Neuronal stem cell (in vitro differentiated cells): ENCODE data around the gene CCDC9B.
A peak's percentile ranks its signal among the peaks of the same experiment; 100 is the strongest.

ENCODE experiments used
- DNase-seq: peaks from one replicate; pipeline ENCODE4 v3.0.0-alpha.2; 2013; ENCODE audit warnings: low spot score
- H2AFZ ChIP-seq: one replicate; pipeline ENCODE4 v1.6.1; 2013; ENCODE audit warnings: mild to moderate bottlenecking, low read length, inconsistent platforms
- H2AK5ac ChIP-seq: 2 replicates; pipeline ENCODE4 v1.6.1; 2013; ENCODE audit warnings: low read depth, mild to moderate bottlenecking, inconsistent platforms, low read length, moderate library complexity, mixed read lengths
- H2BK120ac ChIP-seq: 2 replicates; pipeline ENCODE4 v1.6.1; 2013; ENCODE audit warnings: low read depth, mild to moderate bottlenecking, inconsistent platforms, low read length, moderate library complexity, mixed read lengths
- H2BK12ac ChIP-seq: one replicate; pipeline ENCODE4 v1.6.1; 2013; ENCODE audit warnings: low read length, inconsistent platforms
- H2BK15ac ChIP-seq: 2 replicates; pipeline ENCODE4 v1.6.1; 2013; ENCODE audit warnings: mild to moderate bottlenecking, low read length, inconsistent platforms, mixed read lengths
- H2BK5ac ChIP-seq: one replicate; pipeline ENCODE4 v1.6.1; 2013; ENCODE audit warnings: inconsistent platforms, mild to moderate bottlenecking, low read length, moderate library complexity
- H3K14ac ChIP-seq: one replicate; pipeline ENCODE4 v1.6.1; 2013; ENCODE audit warnings: low read length, inconsistent platforms
- H3K18ac ChIP-seq: 2 replicates; pipeline ENCODE4 v1.6.1; 2013; ENCODE audit warnings: low read length, inconsistent platforms
- H3K23ac ChIP-seq: 2 replicates; pipeline ENCODE4 v1.6.1; 2013; ENCODE audit warnings: low read depth, mild to moderate bottlenecking, mixed read lengths, low read length, inconsistent platforms; ENCODE audit not compliant: poor library complexity
- H3K27ac ChIP-seq: replicated peaks from 3 replicates; pipeline ENCODE4 v1.5.1; 2013; ENCODE audit warnings: low read length, inconsistent platforms
- H3K27me3 ChIP-seq, 3 experiments: 2 replicates each; pipeline ENCODE4 v1.6.1; 2013; ENCODE audit warnings: low read length in 3 of 3, mild to moderate bottlenecking in 2 of 3, inconsistent platforms in 1 of 3, low read depth in 1 of 3, mixed read lengths in 1 of 3, moderate library complexity in 1 of 3; ENCODE audit not compliant: control insufficient read depth in 3 of 3, insufficient read depth in 3 of 3
- H3K36me3 ChIP-seq, 2 donors: replicated peaks in 1 of 2; 2 replicates each; pipeline ENCODE4 v1.6.1; 2013; ENCODE audit warnings: low read length in 2 of 2; ENCODE audit not compliant: control insufficient read depth in 2 of 2, insufficient read depth in 2 of 2
- H3K4ac ChIP-seq: 2 replicates; pipeline ENCODE4 v1.6.1; 2013; ENCODE audit warnings: inconsistent platforms, mild to moderate bottlenecking, low read length, moderate library complexity
- H3K4me1 ChIP-seq, 2 donors: 1 replicate in 1 of 2; 2 replicates in 1 of 2; pipeline ENCODE4 v1.6.1; 2013; ENCODE audit warnings: low read length in 2 of 2, low read depth in 1 of 2; ENCODE audit not compliant: control insufficient read depth in 2 of 2, insufficient read depth in 1 of 2
- H3K4me2 ChIP-seq: one replicate; pipeline ENCODE4 v1.6.1; 2013; ENCODE audit warnings: mild to moderate bottlenecking, low read length, inconsistent platforms; ENCODE audit not compliant: insufficient read depth, poor library complexity, severe bottlenecking
- H3K4me3 ChIP-seq, 2 donors: 2 replicates each; pipeline ENCODE4 v1.5.1; 2013; ENCODE audit warnings: low read length in 2 of 2, mild to moderate bottlenecking in 2 of 2, inconsistent platforms in 1 of 2, moderate library complexity in 1 of 2
- H3K79me1 ChIP-seq: one replicate; pipeline ENCODE4 v1.6.1; 2013; ENCODE audit warnings: low read depth, mild to moderate bottlenecking, inconsistent platforms, low read length, moderate library complexity
- H3K9ac ChIP-seq: one replicate; pipeline ENCODE4 v1.6.1; 2013; ENCODE audit warnings: mild to moderate bottlenecking, low read depth, low read length, inconsistent platforms; ENCODE audit not compliant: poor library complexity
- H3K9me3 ChIP-seq, 2 donors: replicated peaks in 1 of 2; 2 replicates each; pipeline versions ENCODE3 to v1.6.1; 2013; ENCODE audit warnings: low read length in 2 of 2, mild to moderate bottlenecking in 2 of 2, inconsistent platforms in 1 of 2, low read depth in 1 of 2, mixed read lengths in 1 of 2, moderate library complexity in 1 of 2; ENCODE audit not compliant: control insufficient read depth in 2 of 2, insufficient read depth in 1 of 2
- H4K8ac ChIP-seq: one replicate; pipeline ENCODE4 v1.6.1; 2013; ENCODE audit warnings: low read depth, mild to moderate bottlenecking, inconsistent platforms, low read length, moderate library complexity
- H4K91ac ChIP-seq: one replicate; pipeline ENCODE4 v1.6.1; 2013; ENCODE audit warnings: low read length, low read depth, mild to moderate bottlenecking, inconsistent platforms; ENCODE audit not compliant: poor library complexity
- WGBS, 2 donors: extraction: QIAGEN DNeasy Blood & Tissue Kit; methylation state at CpG; one replicate each; pipeline ENCODE4 v1.1.7; 2013; ENCODE audit warnings: missing lambda C conversion rate in 2 of 2, mixed read lengths in 1 of 2; ENCODE audit not compliant: insufficient read length in 2 of 2, insufficient replicate concordance in 1 of 2; ENCODE audit errors: extremely low coverage in 2 of 2; 5-methylcytosine and 5-hydroxymethylcytosine counted together

CCDC9B gene

DNA sequence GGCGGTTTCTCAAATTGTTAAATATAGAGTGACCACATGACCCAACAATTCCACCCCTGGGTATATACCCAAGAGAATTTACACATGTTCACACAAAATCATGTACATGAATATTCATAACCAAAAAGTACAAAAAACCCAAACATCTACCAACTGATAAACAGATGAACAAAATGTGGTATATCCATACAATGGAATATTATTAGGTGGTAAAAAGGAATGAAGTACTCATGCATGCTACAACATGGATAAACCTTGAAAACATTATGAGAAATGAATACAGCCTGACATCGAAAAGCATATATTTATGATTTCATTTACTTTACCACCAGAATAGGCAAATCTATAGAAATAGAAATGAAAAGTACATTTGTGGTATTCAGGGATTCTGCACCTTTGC is 40.4 kb downstream of the CCDC9B start:
- no peak overlapping the region for H3K9ac ChIP-seq
- H2BK5ac ChIP-seq, result no peak overlapping the region
- no peak overlapping the region for H2BK15ac ChIP-seq
- H3K4ac ChIP-seq, result no peak overlapping the region
- no peak overlapping the region for H3K14ac ChIP-seq
- peaks cover 7 to 8% of the 10 kb centered on the region in 2 donors for H3K4me1 ChIP-seq
- H2AK5ac ChIP-seq, result no peak overlapping the region
- no peak overlapping the region for H3K18ac ChIP-seq
- no peak overlapping the region for H4K91ac ChIP-seq
- H3K36me3 ChIP-seq, result no peaks in the 10 kb centered on the region
- H2BK12ac ChIP-seq, result no peak overlapping the region
- H3K23ac ChIP-seq, result no peak overlapping the region
- no peak overlapping the region for H4K8ac ChIP-seq
- WGBS, 2 donors, result no CpG with 5 or more reads among the region's 2 CpGs
- no peak overlapping the region for H3K27ac ChIP-seq
- H3K4me3 ChIP-seq, result no peak overlapping the region
- no peak overlapping the region for H2AFZ ChIP-seq
- H3K4me2 ChIP-seq, result no peak overlapping the region
- no peaks in the 10 kb centered on the region for H3K27me3 ChIP-seq
- DNase-seq, result no peak
- H3K79me1 ChIP-seq, result no peaks in the 10 kb centered on the region
- H2BK120ac ChIP-seq, result no peak overlapping the region
- H3K9me3 ChIP-seq, result peaks cover 0 to 16% of the 10 kb centered on the region in 2 donors

- no peaks in the 10 kb centered on the region for H3K36me3 ChIP-seq
- H3K9me3 ChIP-seq, result peaks cover 1 to 16% of the 10 kb centered on the region in 2 donors
- no peak for DNase-seq
- no peak overlapping the region for H3K14ac ChIP-seq
- H4K8ac ChIP-seq, result no peak overlapping the region
- no peak overlapping the region for H2AFZ ChIP-seq
- H3K4me3 ChIP-seq, result peak overlapping the region in 1 of 2 donors; percentile 15
- H2BK15ac ChIP-seq, result no peak overlapping the region
- H3K4me2 ChIP-seq, result no peak overlapping the region
- no peak overlapping the region for H3K4ac ChIP-seq
- H2AK5ac ChIP-seq, result peak overlapping the region; percentile 54
- H3K79me1 ChIP-seq, result no peaks in the 10 kb centered on the region
- peaks cover 17 to 26% of the 10 kb centered on the region in 2 donors for H3K4me1 ChIP-seq
- no peak overlapping the region for H3K9ac ChIP-seq
- H2BK120ac ChIP-seq, result no peak overlapping the region
- H2BK12ac ChIP-seq, result no peak overlapping the region
- peak overlapping the region; percentile 1 for H3K23ac ChIP-seq
- H3K27ac ChIP-seq, result no peak overlapping the region
- no peak overlapping the region for H3K18ac ChIP-seq
- H4K91ac ChIP-seq, result no peak overlapping the region
- H2BK5ac ChIP-seq, result peak overlapping the region; percentile 58
- no CpG with 5 or more reads among the region's 17 CpGs for WGBS, 2 donors
- H3K27me3 ChIP-seq, result no peaks in the 10 kb centered on the region
These were observed 42.4 kb downstream of the CCDC9B start for GRCh38 chr15:40298216-40298935.

DNA sequence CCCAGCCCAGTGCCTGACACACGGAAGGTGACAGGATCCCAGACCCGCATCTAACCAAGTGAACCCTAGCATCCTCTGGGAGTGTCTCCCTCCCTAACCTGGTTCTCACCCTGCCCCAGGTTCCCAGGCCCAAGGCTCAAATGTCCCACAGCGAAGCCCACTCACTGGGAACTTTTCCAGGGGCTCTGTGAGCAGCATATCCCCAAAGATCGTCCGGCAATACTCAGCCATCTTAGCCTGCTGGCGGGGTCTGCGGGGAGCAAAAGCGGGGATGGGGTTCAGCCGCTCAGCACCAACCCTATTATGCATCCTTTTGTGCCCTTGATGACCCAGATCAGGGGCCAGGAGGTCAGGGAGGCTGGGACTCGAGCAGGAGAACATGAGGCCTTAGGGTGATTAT is 43.4 kb downstream of the CCDC9B start:
- H3K9me3 ChIP-seq, result peaks cover 1 to 16% of the 10 kb centered on the region in 2 donors
- H2AFZ ChIP-seq, result no peak overlapping the region
- H3K36me3 ChIP-seq, result no peaks in the 10 kb centered on the region
- DNase-seq, result no peak
- whole genome bisulfite sequencing, 2 donors, result no CpG with 5 or more reads among the region's 10 CpGs
- no peak overlapping the region for H4K91ac ChIP-seq
- no peak overlapping the region for H4K8ac ChIP-seq
- H3K27me3 ChIP-seq, result peaks cover 0 to 2% (median 0%) of the 10 kb centered on the region in 3 experiments
- H3K79me1 ChIP-seq, result no peaks in the 10 kb centered on the region
- H3K23ac ChIP-seq, result no peak overlapping the region
- H2AK5ac ChIP-seq, result no peak overlapping the region
- no peak overlapping the region for H3K4me2 ChIP-seq
- H3K18ac ChIP-seq, result no peak overlapping the region
- no peak overlapping the region for H2BK120ac ChIP-seq
- no peak overlapping the region for H2BK15ac ChIP-seq
- H3K9ac ChIP-seq, result no peak overlapping the region
- H3K4me3 ChIP-seq, result no peak overlapping the region
- no peak overlapping the region for H3K27ac ChIP-seq
- no peak overlapping the region for H2BK5ac ChIP-seq
- H3K4me1 ChIP-seq, result peaks cover 19 to 34% of the 10 kb centered on the region in 2 donors
- H3K4ac ChIP-seq, result no peak overlapping the region
- no peak overlapping the region for H3K14ac ChIP-seq
- no peak overlapping the region for H2BK12ac ChIP-seq

GRCh38 chr15:40296561-40297230 is 44.0 kb downstream of the CCDC9B start:
- Histone ChIP-seq H3K36me3 (no peaks in the 10 kb centered on the region), H3K23ac (no peak overlapping the region), H3K9me3 (peaks cover 1 to 16% of the 10 kb centered on the region in 2 donors), H4K91ac (no peak overlapping the region), H3K4me1 (peaks cover 18 to 33% of the 10 kb centered on the region in 2 donors), H3K4me2 (no peak overlapping the region), H3K18ac (no peak overlapping the region), H2BK15ac (no peak overlapping the region), H3K27me3 (peaks cover 0 to 9% (median 0%) of the 10 kb centered on the region in 3 experiments), H2AK5ac (peak overlapping the region; percentile 11), H4K8ac (no peak overlapping the region), H2BK120ac (peak overlapping the region; percentile 21), H3K4me3 (no peak overlapping the region), H3K79me1 (no peaks in the 10 kb centered on the region), H3K27ac (no peak overlapping the region), H3K9ac (no peak overlapping the region), H3K14ac (no peak overlapping the region), H2BK5ac (no peak overlapping the region), H2AFZ (no peak overlapping the region), H2BK12ac (peak overlapping the region; percentile 4), H3K4ac (no peak overlapping the region)
- no CpG with 5 or more reads among the region's 5 CpGs for WGBS, 2 donors
- DNase-seq, result no peak
